NCI-H748 (cell line): ENCODE data around the gene CHN2.

Experiments
- DNase-seq: peaks from one replicate; lab custom pipeline; 2025; ENCODE audit not compliant: unreplicated experiment; lab: John Stamatoyannopoulos, UW

CHN2 gene

DNA sequence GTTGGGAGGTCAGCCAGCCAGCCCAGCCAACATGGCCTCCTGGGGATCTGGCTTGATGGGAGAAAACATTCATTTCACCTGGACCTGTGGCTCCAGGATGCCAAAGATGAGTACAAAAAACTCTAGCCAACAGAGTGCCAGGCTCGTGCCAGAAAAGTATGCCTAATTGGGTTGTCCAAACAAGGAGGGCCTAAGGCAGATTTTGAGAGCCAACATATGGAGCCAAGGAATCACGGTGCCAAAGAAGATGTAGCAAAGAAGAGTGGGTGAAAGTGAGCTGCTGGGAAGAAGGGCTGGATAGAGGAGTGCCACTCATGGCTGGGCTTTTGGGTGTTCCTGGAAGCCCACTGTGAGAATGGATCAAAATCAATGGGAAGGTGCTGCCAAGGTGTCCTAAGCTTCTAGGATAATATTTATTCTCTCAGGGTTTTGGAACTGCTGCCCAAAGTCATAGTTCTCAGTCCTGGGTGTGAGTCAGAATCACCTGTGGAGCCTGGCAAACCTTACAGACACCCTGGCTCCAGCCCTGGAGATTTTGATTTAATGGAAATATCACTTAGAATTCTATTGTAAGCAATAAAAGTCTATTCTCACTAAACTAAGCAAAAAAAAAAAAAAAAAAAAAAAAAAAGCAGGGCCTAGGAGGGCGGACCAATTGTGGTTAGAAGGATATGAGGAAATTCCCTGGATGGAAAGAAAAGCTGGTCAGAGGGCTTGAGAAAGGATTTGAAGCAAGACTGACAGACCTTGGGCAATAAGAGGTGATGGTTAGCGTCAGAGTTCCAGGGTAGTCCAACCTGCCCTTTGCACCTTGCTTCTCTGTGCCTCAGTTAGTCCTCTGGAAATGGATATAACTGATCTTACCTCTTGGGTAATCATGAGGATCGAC lies 186.9 kb downstream of the CHN2 start:
- DNase-seq, result no peak

DNA sequence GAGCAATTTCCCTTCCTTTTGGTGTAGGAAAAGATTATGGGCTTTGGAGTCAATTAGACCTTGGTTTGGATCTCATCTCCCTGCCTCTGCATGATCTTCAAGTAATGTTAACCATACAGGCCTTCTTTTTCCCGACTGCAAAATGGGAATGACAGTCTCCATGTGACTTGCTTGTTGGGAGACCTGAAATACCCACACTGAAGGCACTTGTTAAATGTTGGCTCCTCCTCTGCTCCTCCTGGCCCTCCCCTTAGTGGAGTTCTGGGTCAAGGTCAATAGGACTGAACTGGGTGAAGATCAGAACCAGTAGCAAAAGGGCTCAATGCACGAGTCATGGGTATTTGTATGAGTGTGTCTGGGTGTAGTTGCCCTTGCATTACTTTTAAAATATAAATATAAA lies 189.7 kb downstream of the CHN2 start:
- DNase-seq, result no peak

DNA sequence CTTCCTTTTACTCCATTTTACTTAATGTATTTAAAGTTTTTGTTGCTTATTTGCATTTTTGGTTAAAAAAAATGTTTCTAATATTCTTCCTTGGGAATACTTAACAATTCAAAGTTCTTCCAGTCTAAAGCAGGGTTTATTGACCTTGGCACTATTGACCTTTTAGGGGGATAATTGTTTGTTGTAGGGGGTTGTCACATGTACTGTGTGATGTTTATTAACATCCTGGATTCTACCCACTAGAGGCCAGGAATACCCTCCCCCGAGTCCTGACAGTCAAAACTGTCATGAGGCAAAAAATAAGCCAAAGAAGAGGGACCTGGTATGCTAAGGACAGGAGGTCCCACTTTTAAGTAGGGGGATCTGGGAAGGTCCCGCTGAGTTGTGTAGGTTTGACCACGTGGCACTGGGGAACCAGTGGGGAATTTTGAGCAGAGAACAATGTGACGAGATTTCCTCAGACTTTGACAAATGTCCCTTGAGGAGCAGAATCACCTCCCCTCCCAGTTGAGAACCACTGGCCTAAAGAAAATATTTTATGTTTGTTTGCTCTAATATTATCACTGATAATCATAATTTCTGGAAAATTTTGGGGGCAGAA lies 190.7 kb downstream of the CHN2 start:
- DNase-seq, result peak; percentile 34

DNA sequence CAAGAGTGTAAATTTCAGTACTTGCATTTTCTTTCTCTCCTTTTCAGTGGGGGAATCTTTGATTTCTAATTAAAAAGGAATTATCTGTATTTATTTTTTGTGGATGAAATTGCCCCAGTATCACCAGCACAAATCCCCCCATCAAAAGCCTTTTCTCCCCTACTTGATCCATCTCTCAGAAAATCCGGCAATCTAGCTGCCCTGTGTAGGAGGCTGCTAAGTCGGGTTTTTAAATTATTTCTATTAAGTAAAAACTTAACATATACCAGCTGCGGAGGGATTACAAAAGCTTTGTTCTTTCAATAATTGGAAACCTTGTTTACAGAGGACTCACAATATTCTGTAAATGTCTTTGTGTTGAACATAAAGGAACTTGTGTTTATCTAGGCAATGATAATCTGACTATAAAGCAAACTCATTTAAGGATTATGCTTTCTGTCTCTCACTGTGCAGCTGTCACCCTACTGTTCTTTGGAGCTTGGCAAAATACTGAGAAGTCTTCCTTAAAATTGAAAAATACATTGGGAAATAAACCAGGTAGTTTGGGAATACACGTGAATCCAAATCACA lies 191.7 kb downstream of the CHN2 start:
- peak; percentile 90 for DNase-seq

DNA sequence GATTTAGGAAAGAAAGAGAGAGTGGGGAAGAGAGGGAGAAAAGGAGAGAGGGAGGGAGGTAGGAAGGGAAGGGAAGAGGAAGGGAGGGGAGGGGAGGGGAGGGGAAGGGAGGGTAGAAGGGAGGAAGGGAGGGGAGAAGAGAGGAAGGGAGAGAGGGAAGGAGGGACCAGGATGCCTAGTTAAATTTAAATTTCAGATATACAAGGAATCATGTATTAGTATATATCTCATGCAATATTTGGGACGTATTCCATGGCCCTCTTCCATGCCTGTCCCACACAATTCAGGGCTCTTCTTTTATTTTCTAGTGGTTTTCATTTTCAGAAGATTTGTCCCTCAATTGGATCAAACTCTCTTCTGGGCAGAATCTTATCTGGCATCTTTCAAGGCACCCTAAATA lies 196.7 kb downstream of the CHN2 start:
- no peak for DNase-seq

DNA sequence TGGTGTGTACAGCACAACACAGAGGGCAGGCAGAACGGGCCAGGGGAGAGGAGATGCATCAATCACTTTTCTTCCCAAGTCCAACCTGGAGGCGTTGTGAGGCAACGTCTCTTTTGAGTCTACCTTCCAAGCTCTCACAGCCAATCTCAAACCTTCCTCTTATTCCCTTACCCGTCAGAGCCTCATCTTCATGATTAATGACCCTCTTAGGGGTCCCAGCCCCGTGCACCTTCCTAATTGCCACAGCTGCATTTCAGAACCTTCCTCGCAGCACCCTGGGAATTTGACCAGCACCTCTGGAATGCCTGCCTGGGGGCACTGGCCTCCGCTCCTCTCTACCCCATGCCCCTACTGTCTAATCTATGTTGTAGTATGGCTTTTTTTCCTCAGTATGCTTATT lies 199.7 kb downstream of the CHN2 start:
- no peak for DNase-seq

DNA sequence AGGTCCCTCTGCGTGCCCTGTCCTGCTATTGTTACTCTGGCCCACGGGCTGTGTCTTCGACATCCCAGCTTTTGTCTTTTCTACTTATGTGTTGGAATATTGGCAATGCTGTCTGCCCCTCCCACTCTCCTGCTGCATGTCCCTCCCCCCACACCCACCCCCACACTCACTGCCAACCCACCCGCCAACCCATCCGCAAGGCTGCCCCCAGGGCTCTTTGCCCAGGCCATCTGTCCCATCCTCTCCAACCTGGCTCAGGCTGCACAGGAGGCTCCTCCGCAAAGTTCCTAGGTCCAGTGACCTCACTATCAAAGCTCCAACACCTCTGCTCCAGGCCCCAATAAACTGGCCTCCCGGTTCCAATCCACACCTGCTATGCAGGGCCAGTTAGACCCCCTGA lies 202.0 kb downstream of the CHN2 start:
- no peak for DNase-seq

DNA sequence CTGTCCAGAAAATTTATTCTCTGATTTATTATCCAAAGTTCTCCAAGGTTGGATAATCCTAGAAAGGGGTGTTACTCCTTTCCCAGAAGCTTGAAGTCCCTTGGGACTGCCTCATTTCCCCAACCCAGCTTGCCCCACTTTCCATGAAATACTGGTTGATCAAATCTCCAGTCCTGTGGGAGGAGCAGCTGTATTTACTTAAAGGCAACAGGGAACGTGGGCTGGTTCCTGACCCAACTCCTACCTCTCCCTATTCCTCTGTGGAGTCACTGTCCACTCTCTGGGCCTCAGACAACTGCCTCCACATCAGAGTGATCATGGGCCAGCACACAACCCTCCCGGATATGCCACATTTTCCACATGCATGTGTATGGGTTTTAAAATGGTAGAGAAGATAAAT lies 202.8 kb downstream of the CHN2 start:
- DNase-seq, result peak; percentile 75

DNA sequence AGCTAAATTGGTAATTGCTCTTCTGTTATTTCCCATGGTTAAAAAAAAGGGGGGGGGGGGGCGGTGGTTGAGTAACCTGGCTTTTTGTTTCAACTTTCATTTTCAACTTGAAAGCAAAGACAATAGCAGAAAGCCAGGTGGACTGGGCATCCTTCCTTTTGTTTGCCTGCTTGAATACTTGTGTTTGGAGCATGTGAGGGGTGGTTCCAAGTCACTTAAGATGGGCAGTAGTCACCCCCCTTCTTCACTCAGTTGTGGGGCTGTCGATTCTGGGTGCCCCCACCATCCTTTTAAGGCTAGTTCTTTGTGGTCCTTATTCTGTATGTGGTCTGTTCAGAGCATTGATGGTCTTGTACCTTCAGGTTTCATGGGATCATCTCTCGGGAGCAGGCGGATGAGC lies 203.4 kb downstream of the CHN2 start:
- peak; percentile 82 for DNase-seq

DNA sequence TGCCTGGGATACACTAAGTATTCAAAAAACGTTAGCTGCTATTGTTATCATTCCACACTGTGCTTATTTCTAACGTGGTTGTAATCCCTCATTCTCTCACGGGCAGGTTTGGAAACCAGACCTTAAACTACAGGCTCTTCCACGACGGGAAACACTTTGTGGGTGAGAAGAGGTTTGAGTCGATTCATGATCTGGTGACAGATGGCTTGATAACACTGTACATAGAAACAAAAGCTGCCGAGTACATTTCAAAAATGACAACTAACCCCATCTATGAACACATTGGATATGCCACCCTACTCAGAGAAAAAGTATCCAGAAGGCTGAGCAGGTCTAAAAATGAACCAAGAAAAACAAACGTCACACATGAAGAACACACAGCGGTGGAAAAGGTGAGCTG lies 205.9 kb downstream of the CHN2 start:
- DNase-seq, result no peak

DNA sequence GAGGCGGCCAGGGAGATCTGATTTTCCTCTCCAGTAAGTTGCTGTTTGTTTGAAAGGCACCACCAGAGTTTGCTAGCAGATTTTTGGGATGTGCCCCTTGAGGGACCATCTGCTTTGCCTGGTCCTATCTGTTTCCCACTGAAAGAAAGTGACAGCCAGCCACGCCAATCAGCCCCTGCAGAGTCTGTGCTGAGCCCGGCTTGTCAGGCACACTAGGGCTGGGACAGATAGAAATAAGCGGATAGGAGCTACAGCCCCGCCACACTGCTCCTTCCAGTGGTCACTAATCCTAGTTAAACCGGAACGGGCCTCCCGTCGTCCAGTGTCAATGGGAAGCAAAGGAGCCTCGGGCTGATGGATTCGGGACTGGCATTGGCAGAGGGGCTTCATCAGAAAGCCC lies 207.2 kb downstream of the CHN2 start:
- DNase-seq, result peak; percentile 68

DNA sequence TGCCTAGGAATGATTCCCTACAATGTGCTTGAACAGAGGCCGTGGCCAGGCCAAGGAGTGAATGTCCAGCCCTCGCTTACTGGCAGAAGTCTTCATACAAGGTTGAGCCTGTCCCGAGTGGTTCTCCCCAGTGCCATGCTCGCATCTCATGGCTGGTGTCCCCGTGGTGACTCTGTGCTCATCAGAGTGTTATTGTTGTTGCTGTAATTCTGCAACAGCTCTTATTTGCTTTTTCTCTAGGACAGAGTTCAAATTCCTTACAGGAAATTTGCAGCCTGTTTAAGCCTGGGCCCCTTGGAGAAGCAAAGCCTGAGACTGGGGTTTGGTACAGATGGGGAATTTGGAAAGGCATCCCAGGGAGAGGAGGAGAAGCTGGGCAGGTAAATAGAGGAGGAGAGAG lies 211.3 kb downstream of the CHN2 start:
- DNase-seq, result no peak

DNA sequence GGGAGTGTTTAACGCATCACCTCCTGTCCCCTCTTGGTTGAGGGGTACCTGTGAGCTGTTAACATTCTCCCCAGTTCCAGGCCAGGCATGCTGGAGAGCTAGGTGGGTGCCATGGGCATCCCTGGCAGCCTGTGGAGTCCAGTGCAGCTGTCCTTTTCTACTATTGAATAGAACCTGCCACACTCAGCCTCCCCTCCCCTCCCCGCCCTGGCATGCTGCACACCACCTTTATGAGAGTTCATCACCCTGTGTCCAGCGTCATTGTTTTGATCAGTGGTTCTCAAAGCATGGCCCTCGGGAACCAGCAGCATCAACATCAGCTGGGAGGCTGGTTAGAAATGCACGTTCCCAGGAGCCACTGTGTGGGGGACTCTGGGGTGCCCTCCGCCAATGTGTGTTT lies 211.8 kb downstream of the CHN2 start:
- DNase-seq, result no peak

DNA sequence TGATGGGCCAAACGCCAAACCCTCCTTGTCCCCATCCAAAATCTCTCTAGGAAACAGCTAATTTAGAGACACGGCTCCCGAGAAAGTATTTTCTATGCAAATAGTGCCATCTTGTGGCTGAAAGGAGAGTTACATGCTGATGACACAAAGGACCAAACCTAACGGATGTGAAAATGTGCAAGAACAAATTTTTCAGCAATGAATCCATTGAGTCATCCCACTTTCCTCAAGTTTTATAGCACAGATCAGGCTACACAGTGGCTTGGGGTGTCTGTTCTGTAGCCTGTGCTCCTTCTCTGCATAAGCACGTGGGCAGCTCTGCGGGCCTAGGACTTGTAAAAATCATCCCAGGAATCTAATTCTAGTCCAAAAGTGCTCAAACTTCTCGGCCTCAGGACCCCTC lies 214.3 kb downstream of the CHN2 start:
- DNase-seq, result peak; percentile 82

DNA sequence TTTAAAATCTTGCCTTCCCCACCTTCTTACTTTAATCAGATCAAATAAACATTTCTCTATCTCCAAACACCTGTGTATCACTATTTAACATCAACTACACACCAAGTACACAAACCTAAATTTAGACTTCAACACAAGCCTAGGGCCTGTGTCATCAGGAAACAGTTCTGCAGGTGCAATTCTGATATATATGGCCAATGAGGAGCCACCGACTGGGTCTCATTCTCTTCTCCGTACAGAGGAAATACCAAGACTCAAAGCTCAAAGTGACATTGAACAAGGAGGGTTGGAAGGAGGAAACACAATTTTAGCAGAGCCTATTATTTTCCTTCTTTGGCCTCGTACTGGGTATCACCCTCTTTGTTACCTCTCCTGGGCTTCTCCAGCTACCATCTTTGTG lies 216.4 kb downstream of the CHN2 start:
- no peak for DNase-seq

DNA sequence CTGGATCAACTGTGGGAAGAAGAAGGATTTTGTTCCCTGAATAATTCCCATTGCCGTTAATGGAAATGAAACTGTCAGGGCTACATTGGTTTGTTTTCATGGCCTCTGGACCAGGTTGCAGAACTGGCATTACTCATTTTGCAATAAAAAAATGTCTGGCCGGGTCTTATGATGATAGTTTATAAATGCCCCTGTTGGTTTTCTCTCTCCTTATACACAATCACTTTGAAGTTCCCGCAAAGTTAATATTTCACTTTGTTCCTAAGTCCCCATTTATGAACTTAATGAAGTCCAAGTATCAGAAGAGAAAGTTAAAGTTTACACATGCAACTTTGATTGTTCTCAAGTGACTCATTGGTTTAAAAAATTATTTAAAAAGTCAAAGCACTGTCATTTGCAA lies 218.3 kb downstream of the CHN2 start:
- no peak for DNase-seq

DNA sequence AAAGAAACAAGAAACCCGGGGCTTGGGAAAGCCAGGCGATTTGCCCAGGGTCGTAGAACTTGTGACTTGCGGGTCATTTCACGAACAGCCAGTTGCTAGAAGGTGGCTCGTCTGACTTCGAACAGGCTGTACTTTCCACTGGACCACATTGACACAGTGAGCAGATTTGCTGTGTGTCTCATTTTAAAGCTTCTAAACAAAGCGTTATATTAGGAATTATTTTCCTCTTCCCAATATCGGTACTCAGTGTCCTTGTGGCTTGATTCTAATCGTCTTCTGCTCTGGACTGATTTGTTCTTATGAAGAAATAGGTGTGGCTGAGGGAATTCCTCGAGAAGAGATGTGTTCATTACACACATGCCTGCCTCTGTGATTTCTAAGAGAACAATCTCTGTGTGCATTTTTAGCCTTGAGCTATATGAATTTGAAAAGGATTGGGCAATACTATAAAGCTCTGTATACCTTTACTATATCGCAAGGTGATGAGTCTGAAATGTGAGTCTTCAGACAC lies 219.1 kb downstream of the CHN2 start:
- DNase-seq, result no peak

DNA sequence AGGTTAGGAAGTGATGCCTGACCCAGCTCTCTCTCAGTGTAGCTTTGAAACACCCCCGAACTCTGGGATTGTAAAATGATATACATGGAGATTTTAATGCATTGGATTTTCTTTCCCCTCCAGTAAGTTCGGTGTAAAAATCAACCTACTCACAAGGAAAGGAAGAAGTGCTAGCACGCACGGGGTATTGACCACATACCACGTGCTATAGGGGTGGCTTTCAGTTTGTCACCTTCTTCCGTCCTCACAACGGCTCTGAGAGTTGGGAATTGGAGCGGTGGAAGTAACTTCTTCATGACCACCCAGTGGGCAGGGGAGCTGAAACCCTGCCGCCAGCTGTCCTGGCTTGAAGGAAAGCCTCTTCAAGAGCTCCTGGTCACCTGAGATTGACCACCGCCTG lies 219.6 kb downstream of the CHN2 start:
- no peak for DNase-seq

DNA sequence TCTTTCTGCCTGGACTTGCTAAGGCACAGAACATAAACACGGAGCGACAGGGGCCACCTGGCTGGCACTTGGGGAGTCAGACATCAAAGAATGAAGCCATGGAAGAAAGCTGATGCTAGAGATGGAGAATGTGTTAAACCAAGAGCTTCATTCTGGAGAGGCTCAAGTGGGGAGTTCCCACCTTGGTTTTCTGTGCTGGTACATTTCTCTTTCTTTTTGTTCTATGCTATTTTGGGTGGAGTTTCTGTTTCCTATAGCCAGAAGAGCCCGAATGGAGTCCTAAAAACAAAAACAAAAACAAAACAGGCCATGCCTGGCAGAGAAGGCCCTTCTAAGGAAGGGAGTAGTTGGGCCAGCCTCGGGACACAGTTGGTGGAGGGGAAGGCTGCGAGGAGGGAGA lies 220.6 kb downstream of the CHN2 start:
- no peak for DNase-seq

DNA sequence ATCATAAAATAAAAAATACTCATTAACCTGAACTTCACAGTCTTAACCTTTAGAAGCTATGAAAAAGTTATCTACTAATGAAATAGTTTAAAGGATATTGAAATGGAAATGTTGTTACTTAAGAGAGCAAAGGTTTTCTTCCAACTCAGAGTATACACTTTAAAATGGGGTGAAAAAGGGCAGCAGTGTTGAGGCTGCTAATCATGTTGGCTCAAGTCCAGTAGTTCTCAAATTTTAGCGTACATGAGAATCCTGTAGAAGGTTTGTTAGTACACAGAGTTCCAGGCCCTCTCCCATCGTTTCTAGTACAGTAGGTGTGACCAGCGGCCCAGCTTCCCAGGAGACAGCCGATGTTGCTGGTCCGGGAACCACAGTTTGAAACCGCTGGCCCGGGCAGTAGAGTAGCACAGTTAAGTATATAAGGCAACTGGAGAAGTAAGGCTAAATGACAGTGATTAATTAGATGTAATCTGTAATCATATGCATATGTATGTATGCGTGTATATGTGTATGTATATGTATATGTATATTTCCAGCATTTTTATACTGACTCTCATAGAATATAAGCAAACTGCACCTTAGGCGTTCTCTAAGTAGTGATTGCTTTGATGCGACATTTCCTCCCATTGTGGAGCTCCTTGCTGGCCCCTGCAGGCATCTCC lies 221.8 kb downstream of the CHN2 start:
- peak; percentile 12 for DNase-seq

DNA sequence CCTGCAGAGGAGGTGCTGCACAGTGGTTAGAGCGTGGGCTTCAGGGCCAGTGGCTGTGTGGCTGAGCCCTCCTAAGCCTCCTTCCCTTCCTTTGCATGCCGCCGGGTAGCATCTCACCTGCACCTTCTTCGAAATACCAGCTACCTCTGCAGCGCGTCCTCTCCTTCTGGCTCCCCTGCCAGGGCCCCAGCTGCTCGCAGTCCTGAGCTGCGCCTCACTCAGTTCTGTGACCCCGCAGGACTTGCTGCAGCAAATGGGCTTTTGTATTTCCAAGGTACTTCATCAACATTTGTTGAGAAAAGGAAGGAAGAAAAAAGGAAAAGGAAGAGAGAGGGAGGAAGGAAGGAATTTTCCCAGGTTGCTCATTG lies 222.3 kb downstream of the CHN2 start:
- no peak for DNase-seq

DNA sequence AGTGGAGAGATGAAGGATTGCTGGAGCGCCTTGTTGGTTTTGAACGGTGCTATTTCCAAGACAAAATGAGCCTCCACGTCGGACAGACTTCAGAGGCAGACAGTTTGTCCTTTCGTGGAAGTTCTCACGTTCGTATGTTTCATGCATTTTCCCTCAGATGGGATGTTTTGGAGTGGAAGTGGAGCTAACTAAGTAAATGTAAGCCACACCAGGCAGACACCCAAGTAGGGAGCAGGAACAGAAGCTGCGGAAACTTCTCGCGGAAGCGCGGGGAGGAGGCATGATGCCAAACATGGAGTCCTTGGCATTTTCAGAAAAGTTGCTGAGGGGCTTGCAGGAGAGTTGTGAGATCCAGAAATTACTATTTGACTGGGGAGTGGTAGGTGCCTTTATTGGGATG lies 223.5 kb downstream of the CHN2 start:
- DNase-seq, result no peak
